ENCODE measurements around the gene CUEDC1. TPM values are rescaled to one million over a fixed set of nuclear protein-coding genes. Genes with fewer than 3 reads are reported as not detected.

The CUEDC1 gene
- total and polyA plus RNA-seq, 2 of the 13 experiments (the other 11 are each of a cell fraction or from before 2014, with no cell fraction given): 7.4 to 12.9 TPM

GRCh38 chr17:57993471-57994365, 38.5 kb upstream of the CUEDC1 start (continued):
- TF ChIP-seq PPARG (CRISPR knock-in tag; conservative IDR thresholded peaks at IDR 0.05) (no peak), ZNF235 (CRISPR knock-in tag; IDR thresholded peaks at IDR 0.05; ENCODE audit: borderline replicate concordance) (no peak), ISL2 (CRISPR knock-in tag; IDR thresholded peaks at IDR 0.05) (0 out of 2 replicates have a peak, but pooled peaks have one; percentile 57), IRF2 (CRISPR knock-in tag; IDR thresholded peaks at IDR 0.05) (peak; percentile 29; the same call in 1 of the 2 replicates), HCFC1 (IDR thresholded peaks at IDR 0.05; ENCODE audit: low read depth, low read length) (no peak), ARNT (IDR thresholded peaks at IDR 0.05) (no peak), ZNF704 (CRISPR knock-in tag; IDR thresholded peaks at IDR 0.05; ENCODE audit: borderline replicate concordance) (no peak), SNRNP70 (IDR thresholded peaks at IDR 0.05; ENCODE audit: low read depth, low read length) (no peak), NR2F2 (IDR thresholded peaks at IDR 0.05; ENCODE audit: borderline replicate concordance, low read depth) (peak; percentile 95), ESRRA (CRISPR knock-in tag; IDR thresholded peaks at IDR 0.05; ENCODE audit: low read depth) (peak; percentile 35; the same call in 1 of the 2 replicates), TMF1 (CRISPR knock-in tag; IDR thresholded peaks at IDR 0.05; ENCODE audit: low read depth) (no peak), ETV5 (CRISPR knock-in tag; IDR thresholded peaks at IDR 0.05; ENCODE audit: borderline replicate concordance) (peak; percentile 69; the same call in 1 of the 2 replicates), ZNF333 (CRISPR knock-in tag; IDR thresholded peaks at IDR 0.05; ENCODE audit: borderline replicate concordance) (no peak), SIX4 (CRISPR knock-in tag; IDR thresholded peaks at IDR 0.05) (0 out of 2 replicates have a peak, but pooled peaks have one; percentile 13), ZNF720 (CRISPR knock-in tag; IDR thresholded peaks at IDR 0.05) (no peak), MTF1 (CRISPR knock-in tag; IDR thresholded peaks at IDR 0.05) (no peak), RXRA (CRISPR knock-in tag; IDR thresholded peaks at IDR 0.05) (no peak; the same call in 1 of the 2 replicates), ZFP37 (CRISPR knock-in tag; IDR thresholded peaks at IDR 0.05; ENCODE audit: borderline replicate concordance) (no peak), ZNF367 (CRISPR knock-in tag; IDR thresholded peaks at IDR 0.05; ENCODE audit: borderline replicate concordance) (no peak), ADNP (CRISPR knock-in tag; IDR thresholded peaks at IDR 0.05) (no peak), MYC (CRISPR knock-in tag; IDR thresholded peaks at IDR 0.05; ENCODE audit: borderline replicate concordance) (no peak), SSRP1 (CRISPR knock-in tag; IDR thresholded peaks at IDR 0.05) (peak; percentile 96), FOXC1 (CRISPR knock-in tag; IDR thresholded peaks at IDR 0.05; ENCODE audit: borderline replicate concordance) (no peak), SAP130 (CRISPR knock-in tag; IDR thresholded peaks at IDR 0.05; ENCODE audit: low read depth) (peak; percentile 66), NFE2 (CRISPR knock-in tag; IDR thresholded peaks at IDR 0.05) (no peak), SRSF9 (IDR thresholded peaks at IDR 0.05; ENCODE audit: borderline replicate concordance, insufficient read depth, low read depth, low read length, poor library complexity, severe bottlenecking) (no peak), NFYB (CRISPR knock-in tag; IDR thresholded peaks at IDR 0.05) (no peak)
- TF ChIP-seq, protein P1, sequence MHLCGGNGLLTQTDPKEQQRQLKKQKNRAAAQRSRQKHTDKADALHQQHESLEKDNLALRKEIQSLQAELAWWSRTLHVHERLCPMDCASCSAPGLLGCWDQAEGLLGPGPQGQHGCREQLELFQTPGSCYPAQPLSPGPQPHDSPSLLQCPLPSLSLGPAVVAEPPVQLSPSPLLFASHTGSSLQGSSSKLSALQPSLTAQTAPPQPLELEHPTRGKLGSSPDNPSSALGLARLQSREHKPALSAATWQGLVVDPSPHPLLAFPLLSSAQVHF (CRISPR knock-in tag; IDR thresholded peaks at IDR 0.05): no peak
- TF ChIP-seq, protein P2, sequence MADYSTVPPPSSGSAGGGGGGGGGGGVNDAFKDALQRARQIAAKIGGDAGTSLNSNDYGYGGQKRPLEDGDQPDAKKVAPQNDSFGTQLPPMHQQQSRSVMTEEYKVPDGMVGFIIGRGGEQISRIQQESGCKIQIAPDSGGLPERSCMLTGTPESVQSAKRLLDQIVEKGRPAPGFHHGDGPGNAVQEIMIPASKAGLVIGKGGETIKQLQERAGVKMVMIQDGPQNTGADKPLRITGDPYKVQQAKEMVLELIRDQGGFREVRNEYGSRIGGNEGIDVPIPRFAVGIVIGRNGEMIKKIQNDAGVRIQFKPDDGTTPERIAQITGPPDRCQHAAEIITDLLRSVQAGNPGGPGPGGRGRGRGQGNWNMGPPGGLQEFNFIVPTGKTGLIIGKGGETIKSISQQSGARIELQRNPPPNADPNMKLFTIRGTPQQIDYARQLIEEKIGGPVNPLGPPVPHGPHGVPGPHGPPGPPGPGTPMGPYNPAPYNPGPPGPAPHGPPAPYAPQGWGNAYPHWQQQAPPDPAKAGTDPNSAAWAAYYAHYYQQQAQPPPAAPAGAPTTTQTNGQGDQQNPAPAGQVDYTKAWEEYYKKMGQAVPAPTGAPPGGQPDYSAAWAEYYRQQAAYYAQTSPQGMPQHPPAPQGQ (CRISPR knock-in tag; IDR thresholded peaks at IDR 0.05; ENCODE audit: borderline replicate concordance): no peak

Measured in HepG2 (cell line).